LHCN-M2 (cell line): ENCODE measurements around the gene MYO1F. TPM values are rescaled to one million over a fixed set of nuclear protein-coding genes. Genes with fewer than 3 reads are reported as not detected.
"Not testable (repeated sequence)": the region's sequence is repeated elsewhere in the genome, so short reads cannot be mapped to it uniquely, and the experiment has no call there.

Source experiments
- DNase-seq: peaks from one replicate; pipeline ENCODE4 v3.0.0-alpha.2; 2012; ENCODE audit warnings: low read depth
- polyA plus RNA-seq: library from polyadenylated mRNA; unstranded; fragments of >200 nt; gene quantifications from one replicate; pipeline ENCODE4 v1.2.1, GENCODE V29; 2012; ENCODE audit warnings: missing spikeins
- total RNA-seq: library from RNA; depleted of rRNA; stranded (reverse); fragments of >200 nt; gene quantifications from 2 replicates; pipeline ENCODE4 v1.2.3, GENCODE V29; 2014; rRNA removed

Gene MYO1F
- 0.11 and 0.13 TPM in 2 replicates for total RNA-seq
- 0.84 TPM for polyA plus RNA-seq

GRCh38 chr19:8577247-8577646 is at the start of gene MYO1F:
TSS of gene MYO1F (minus strand) at chr19:8577442. CDS start at chr19:8577309, 133 bp downstream.
- DNase-seq, result no peak

GRCh38 chr19:8626842-8627241 is 49.6 kb upstream of the MYO1F start:
- DNase-seq, result no peak

GRCh38 chr19:8622886-8623285 is 45.6 kb upstream of the MYO1F start:
- not testable (repeated sequence) for DNase-seq

- DNase-seq, result no peak
Measured at GRCh38 chr19:8618751-8619150, 41.5 kb upstream of the MYO1F start.

- DNase-seq, result no peak
Measured at GRCh38 chr19:8617984-8618383, 40.7 kb upstream of the MYO1F start.

- not testable (repeated sequence) for DNase-seq
Measured at GRCh38 chr19:8617325-8617724, 40.1 kb upstream of the MYO1F start.

- no peak for DNase-seq
Measured at GRCh38 chr19:8616861-8617260, 39.6 kb upstream of the MYO1F start.

GRCh38 chr19:8615813-8616596 is 38.8 kb upstream of the MYO1F start:
- DNase-seq, result peak; percentile 38

GRCh38 chr19:8615024-8615423 is 37.8 kb upstream of the MYO1F start:
- DNase-seq, result no peak

- no peak for DNase-seq
Measured at GRCh38 chr19:8614455-8614854, 37.2 kb upstream of the MYO1F start.

GRCh38 chr19:8612807-8613171 is 35.5 kb upstream of the MYO1F start:
- no peak for DNase-seq

- peak; percentile 50 for DNase-seq
Measured at GRCh38 chr19:8611877-8612806, 34.9 kb upstream of the MYO1F start.

- no peak for DNase-seq
Measured at GRCh38 chr19:8611391-8611876, 34.2 kb upstream of the MYO1F start.

- DNase-seq, result no peak
Measured at GRCh38 chr19:8610936-8611300, 33.7 kb upstream of the MYO1F start.

- DNase-seq, result no peak
Measured at GRCh38 chr19:8610041-8610935, 33.0 kb upstream of the MYO1F start, which contains the start of gene ADAMTS10. TSS of gene ADAMTS10 (minus strand) at chr19:8610715. CDS start at chr19:8605710, 5,005 bp downstream.

- no peak for DNase-seq
Measured at GRCh38 chr19:8609279-8610040, 32.2 kb upstream of the MYO1F start.

- DNase-seq, result no peak
Measured at GRCh38 chr19:8608941-8609278, 31.7 kb upstream of the MYO1F start.

- no peak for DNase-seq
Measured at GRCh38 chr19:8607386-8607785, 30.1 kb upstream of the MYO1F start.

- DNase-seq, result no peak
Measured at GRCh38 chr19:8605514-8605913, 28.3 kb upstream of the MYO1F start.

- no peak for DNase-seq
Measured at GRCh38 chr19:8601796-8602195, 24.6 kb upstream of the MYO1F start.

- no peak for DNase-seq
Measured at GRCh38 chr19:8600816-8601215, 23.6 kb upstream of the MYO1F start.
